Loucy (cell line): ENCODE results near the gene SGK1.

Experiments used
- EZH2phosphoT487 ChIP-seq: fragments of 200-600 bp; IDR thresholded peaks from 2 replicates; pipeline ENCODE4 v1.6.1; 2018; ENCODE audit warnings: antibody characterized with exemption, mild to moderate bottlenecking, moderate library complexity, borderline replicate concordance
- TF ChIP-seq, protein P1 (sequence below): fragments of 200-600 bp; sonication (generic); conservative IDR thresholded peaks from 2 replicates; pipeline ENCODE4 v1.5.1; 2014; ENCODE audit warnings: mild to moderate bottlenecking, antibody characterized with exemption, low read length

DNA sequence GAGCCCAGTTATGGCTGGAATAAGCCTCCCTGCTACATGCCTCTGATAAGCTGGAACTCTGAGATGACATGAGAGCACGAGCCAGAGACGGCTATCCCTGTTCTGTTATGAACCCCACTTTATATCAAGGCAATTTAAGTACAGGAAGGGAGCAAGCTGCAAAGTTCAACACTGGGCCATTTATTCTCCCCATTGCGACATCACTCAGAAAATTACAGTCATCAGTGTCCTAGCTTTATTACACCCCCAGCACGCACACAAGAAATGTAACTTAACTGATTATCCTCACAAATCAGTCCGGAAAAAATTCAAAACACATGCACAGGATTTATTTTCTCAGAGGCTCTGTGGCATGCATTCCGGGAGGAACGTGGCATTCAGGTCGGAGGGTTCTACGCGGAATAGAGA, 140.2 kb downstream of the SGK1 start:
- TF ChIP-seq, protein P1, sequence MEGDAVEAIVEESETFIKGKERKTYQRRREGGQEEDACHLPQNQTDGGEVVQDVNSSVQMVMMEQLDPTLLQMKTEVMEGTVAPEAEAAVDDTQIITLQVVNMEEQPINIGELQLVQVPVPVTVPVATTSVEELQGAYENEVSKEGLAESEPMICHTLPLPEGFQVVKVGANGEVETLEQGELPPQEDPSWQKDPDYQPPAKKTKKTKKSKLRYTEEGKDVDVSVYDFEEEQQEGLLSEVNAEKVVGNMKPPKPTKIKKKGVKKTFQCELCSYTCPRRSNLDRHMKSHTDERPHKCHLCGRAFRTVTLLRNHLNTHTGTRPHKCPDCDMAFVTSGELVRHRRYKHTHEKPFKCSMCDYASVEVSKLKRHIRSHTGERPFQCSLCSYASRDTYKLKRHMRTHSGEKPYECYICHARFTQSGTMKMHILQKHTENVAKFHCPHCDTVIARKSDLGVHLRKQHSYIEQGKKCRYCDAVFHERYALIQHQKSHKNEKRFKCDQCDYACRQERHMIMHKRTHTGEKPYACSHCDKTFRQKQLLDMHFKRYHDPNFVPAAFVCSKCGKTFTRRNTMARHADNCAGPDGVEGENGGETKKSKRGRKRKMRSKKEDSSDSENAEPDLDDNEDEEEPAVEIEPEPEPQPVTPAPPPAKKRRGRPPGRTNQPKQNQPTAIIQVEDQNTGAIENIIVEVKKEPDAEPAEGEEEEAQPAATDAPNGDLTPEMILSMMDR, result no peak
- no peak for TF ChIP-seq EZH2phosphoT487
